Endothelial cell of umbilical vein (primary cell): ENCODE measurements around the gene GAL3ST2. TPM values are rescaled to one million over a fixed set of nuclear protein-coding genes. Genes with fewer than 3 reads are reported as not detected.

Experiments
- BruUV-seq: library from RNA; stranded (reverse); fragments of 400-500 nt; replicated peaks from 2 replicates; lab custom pipeline; 2021; lab: Mats Ljungman, UMichigan
- CTCF ChIA-PET: fragments of 300-600, 350-600 bp; sonication (Branson Sonifier 250); formaldehyde crosslinking; loops from one replicate; lab custom pipeline; 2021; ENCODE audit warnings: antibody characterized with exemption, inconsistent platforms; lab: Charles Lee
- POLR2A ChIA-PET: fragments of 300-600, 350-600 bp; sonication (Branson Sonifier 250); formaldehyde crosslinking; loops from one replicate; lab custom pipeline; 2021; ENCODE audit warnings: antibody characterized with exemption, inconsistent platforms; lab: Charles Lee
- DNase-seq: peaks from one replicate; pipeline ENCODE4 v3.0.0-alpha.2; 2011; ENCODE audit warnings: low read depth, low spot score
- FAIRE-seq: peaks from 2 replicates; lab custom pipeline; 2011; peaks lifted over from hg19 to GRCh38; lab: Jason Lieb, UNC
- H2AFZ ChIP-seq: 2 replicates; pipeline ENCODE4 v1.6.0; 2012; ENCODE audit warnings: low read depth, low read length, control low read depth, inconsistent platforms
- H3K27ac ChIP-seq: 2 replicates; pipeline ENCODE4 v1.5.1; 2011; ENCODE audit warnings: low read depth, mild to moderate bottlenecking, control low read depth, low read length, moderate library complexity; ENCODE audit not compliant: insufficient read depth
- H3K27me3 ChIP-seq, 2 experiments: 2 replicates each; pipeline versions ENCODE4 v1.6.0 to v1.6.1; 2011; ENCODE audit warnings: low read length in 2 of 2, mixed read lengths in 1 of 2; ENCODE audit not compliant: control insufficient read depth in 2 of 2, insufficient read depth in 2 of 2
- H3K36me3 ChIP-seq, 2 experiments: 2 replicates in 1 of 2; 3 replicates in 1 of 2; pipeline ENCODE4 v1.5.1; 2011; ENCODE audit warnings: low read length in 2 of 2, mild to moderate bottlenecking in 1 of 2, moderate library complexity in 1 of 2; ENCODE audit not compliant: control insufficient read depth in 2 of 2, insufficient read depth in 2 of 2; ENCODE audit errors: extremely low read depth in 1 of 2
- H3K4me1 ChIP-seq: 3 replicates; pipeline ENCODE4 v1.5.1; 2011; ENCODE audit warnings: mild to moderate bottlenecking, low read length; ENCODE audit not compliant: control insufficient read depth, insufficient read depth; ENCODE audit errors: extremely low read depth
- H3K4me2 ChIP-seq: 2 replicates; pipeline ENCODE4 v1.6.1; 2011; ENCODE audit warnings: low read length, control low read depth, mixed read lengths; ENCODE audit not compliant: insufficient read depth
- H3K4me3 ChIP-seq, 3 experiments: fragments of 200-600 bp in 1 of 3; sonication (generic), shearing (Covaris generic) in 1 of 3; replicated peaks in 1 of 3; 2 replicates each; pipeline ENCODE4 v1.5.1; 2011 to 2016; ENCODE audit warnings: control low read depth in 3 of 3, low read length in 3 of 3, mild to moderate bottlenecking in 2 of 3, inconsistent platforms in 1 of 3, low read depth in 1 of 3, moderate library complexity in 1 of 3; ENCODE audit not compliant: insufficient read depth in 1 of 3
- H3K79me2 ChIP-seq: 2 replicates; pipeline ENCODE4 v1.6.0; 2012; ENCODE audit warnings: low read length, inconsistent platforms; ENCODE audit not compliant: control insufficient read depth, insufficient read depth
- H3K9ac ChIP-seq: replicated peaks from 2 replicates; pipeline ENCODE3; 2011; ENCODE audit warnings: low read length, control low read depth; ENCODE audit not compliant: insufficient read depth; ENCODE audit errors: extremely low read depth
- H3K9me1 ChIP-seq: replicated peaks from 3 replicates; pipeline ENCODE4 v1.6.0; 2011; ENCODE audit warnings: mild to moderate bottlenecking, low read length; ENCODE audit not compliant: control insufficient read depth, insufficient read depth; ENCODE audit errors: extremely low read depth
- H3K9me3 ChIP-seq: replicated peaks from 2 replicates; pipeline ENCODE4 v1.5.1; 2012; ENCODE audit warnings: low read length, inconsistent platforms; ENCODE audit not compliant: control insufficient read depth, insufficient read depth
- H4K20me1 ChIP-seq: replicated peaks from 2 replicates; pipeline ENCODE3; 2011; ENCODE audit warnings: mild to moderate bottlenecking, low read length; ENCODE audit not compliant: control insufficient read depth, insufficient read depth; ENCODE audit errors: extremely low read depth
- FOS ChIP-seq: IDR thresholded peaks from 2 replicates; pipeline ENCODE4 v1.6.1; 2011; ENCODE audit warnings: mild to moderate bottlenecking, low read length, moderate library complexity, borderline replicate concordance; ENCODE audit not compliant: insufficient read depth
- GATA2 ChIP-seq: IDR thresholded peaks from 2 replicates; pipeline ENCODE4 v1.7.0; 2011; ENCODE audit warnings: low read depth, mild to moderate bottlenecking, moderate library complexity, mixed read lengths, low read length; ENCODE audit not compliant: insufficient read length, insufficient read depth
- JUN ChIP-seq: IDR thresholded peaks from 2 replicates; pipeline ENCODE4 v1.6.1; 2011; ENCODE audit warnings: borderline replicate concordance, low read depth; ENCODE audit not compliant: insufficient read length, insufficient read depth
- MYC ChIP-seq: IDR thresholded peaks from one replicate; pipeline ENCODE4 v1.6.1; 2011; ENCODE audit warnings: mild to moderate bottlenecking, low read depth, low read length
- POLR2A ChIP-seq: IDR thresholded peaks from 2 replicates; pipeline ENCODE4 v1.6.1; 2012; ENCODE audit warnings: low read depth, mild to moderate bottlenecking, control low read depth, low read length
- POLR2AphosphoS5 ChIP-seq: IDR thresholded peaks from 2 replicates; pipeline ENCODE4 v1.6.1; 2012; ENCODE audit warnings: low read depth, mild to moderate bottlenecking, control low read depth, low read length, moderate library complexity; ENCODE audit not compliant: insufficient read depth
- dilution Hi-C: fragments of 300-500 bp; cut with MboI; formaldehyde crosslinking; loops from one replicate; pipeline ENCODE4 v1.15.0; 2019; ENCODE audit warnings: low sequenced_read_pairs; ENCODE audit not compliant: extremely low pct_ligation_motif_present
- intact Hi-C: fragments of 100-400 bp; cut with micrococcal nuclease; formaldehyde crosslinking; loops from one replicate; pipeline ENCODE4 v1.10.0; 2022
- polyA plus RNA-seq, 4 experiments: library from polyadenylated mRNA; depleted of rRNA in 3 of 4; stranded (reverse) in 3 of 4; unstranded in 1 of 4; fragments of >200 nt; gene quantifications; 2 replicates each; pipeline versions ENCODE4 v1.2.1 to v1.2.3, GENCODE V29; 2011 to 2012; ENCODE audit warnings: missing spikeins in 1 of 4
- total RNA-seq: library from RNA; stranded (reverse); gene quantifications from 2 replicates; pipeline ENCODE4 v1.2.3, GENCODE V29; 2021
- TF ChIP-seq, protein P1 (sequence below): IDR thresholded peaks from 2 replicates; pipeline ENCODE4 v1.6.1; 2011; ENCODE audit not compliant: insufficient read depth, insufficient read length
- TF ChIP-seq, protein P2 (sequence below), 2 donors: IDR thresholded peaks; 1 replicate in 1 of 2; 2 replicates in 1 of 2; pipeline ENCODE4 v1.5.1; 2011; ENCODE audit warnings: low read length in 2 of 2, mild to moderate bottlenecking in 2 of 2, moderate library complexity in 2 of 2, control low read depth in 1 of 2, inconsistent platforms in 1 of 2, low read depth in 1 of 2; ENCODE audit not compliant: insufficient read depth in 1 of 2; ENCODE audit errors: extremely low read depth in 1 of 2

GAL3ST2 gene
- total and polyA plus RNA-seq, 2 donors (not counting 3 experiments of a cell fraction or from before 2014, with no cell fraction given): not detected

DNA sequence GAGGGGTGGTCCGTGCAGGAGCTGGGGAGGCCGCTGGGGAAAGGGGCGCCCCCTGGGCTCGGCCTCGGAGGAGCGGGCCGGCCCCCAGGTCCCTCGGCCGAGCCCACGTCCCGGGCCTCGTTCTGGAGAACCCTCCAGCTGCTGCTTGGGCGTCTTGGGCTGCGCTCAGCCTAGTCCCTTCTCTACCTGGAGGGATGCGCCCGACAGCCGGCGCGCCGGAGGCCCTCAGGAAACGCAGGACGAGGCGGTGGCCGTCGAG, 42.5 kb upstream of the GAL3ST2 start:
- no peaks in the 10 kb centered on the region for H3K36me3 ChIP-seq
- TF ChIP-seq, protein P1, sequence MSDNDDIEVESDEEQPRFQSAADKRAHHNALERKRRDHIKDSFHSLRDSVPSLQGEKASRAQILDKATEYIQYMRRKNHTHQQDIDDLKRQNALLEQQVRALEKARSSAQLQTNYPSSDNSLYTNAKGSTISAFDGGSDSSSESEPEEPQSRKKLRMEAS: no peak
- TF ChIP-seq, protein P2, sequence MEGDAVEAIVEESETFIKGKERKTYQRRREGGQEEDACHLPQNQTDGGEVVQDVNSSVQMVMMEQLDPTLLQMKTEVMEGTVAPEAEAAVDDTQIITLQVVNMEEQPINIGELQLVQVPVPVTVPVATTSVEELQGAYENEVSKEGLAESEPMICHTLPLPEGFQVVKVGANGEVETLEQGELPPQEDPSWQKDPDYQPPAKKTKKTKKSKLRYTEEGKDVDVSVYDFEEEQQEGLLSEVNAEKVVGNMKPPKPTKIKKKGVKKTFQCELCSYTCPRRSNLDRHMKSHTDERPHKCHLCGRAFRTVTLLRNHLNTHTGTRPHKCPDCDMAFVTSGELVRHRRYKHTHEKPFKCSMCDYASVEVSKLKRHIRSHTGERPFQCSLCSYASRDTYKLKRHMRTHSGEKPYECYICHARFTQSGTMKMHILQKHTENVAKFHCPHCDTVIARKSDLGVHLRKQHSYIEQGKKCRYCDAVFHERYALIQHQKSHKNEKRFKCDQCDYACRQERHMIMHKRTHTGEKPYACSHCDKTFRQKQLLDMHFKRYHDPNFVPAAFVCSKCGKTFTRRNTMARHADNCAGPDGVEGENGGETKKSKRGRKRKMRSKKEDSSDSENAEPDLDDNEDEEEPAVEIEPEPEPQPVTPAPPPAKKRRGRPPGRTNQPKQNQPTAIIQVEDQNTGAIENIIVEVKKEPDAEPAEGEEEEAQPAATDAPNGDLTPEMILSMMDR (IDR thresholded peaks at IDR 0.05; ENCODE audit: extremely low read depth in 1 of 2, insufficient read depth in 1 of 2, low read depth in 1 of 2, low read length in 2 of 2): peak; percentile 6 to 36
- no peaks in the 10 kb centered on the region for H3K9me1 ChIP-seq
- no peaks in the 10 kb centered on the region for H3K9me3 ChIP-seq
- FAIRE-seq (no peak), DNase-seq (no peak)
- intact Hi-C loops (loop anchor here (1.0 to 5.0 kb wide), 7 partner anchors 32 to 587 kb away; partner anchors contain the start of genes DTYMK, ING5, PASK and STK25), dilution Hi-C loops (no loop called here)
- H3K9ac ChIP-seq: peak overlapping the region; percentile 44
- CTCF ChIA-PET: interaction anchor here (0.8 to 5.2 kb wide), 11 partner anchors 9 to 145 kb away, joined by 3 to 41 read pairs (median 4); partner anchors contain the start of genes ATG4B, DTYMK and ING5
- no peaks in the 10 kb centered on the region for H4K20me1 ChIP-seq
- POLR2A ChIA-PET: interaction anchor here (0.9 kb wide), 1 partner anchor 46 kb away, joined by 5 read pairs; no protein-coding TSS in a partner anchor
- H3K4me2 ChIP-seq: peak overlapping the region; percentile 32
- no peaks in the 10 kb centered on the region for H3K79me2 ChIP-seq
- peak overlapping the region; percentile 88 for H2AFZ ChIP-seq
- H3K27ac ChIP-seq: no peak overlapping the region
- no peaks in the 10 kb centered on the region for H3K27me3 ChIP-seq
- H3K4me3 ChIP-seq: peak overlapping the region; percentile 20 to 87 (median 25)
- no TSS peak for BruUV-seq
- H3K4me1 ChIP-seq: peaks cover 15% of the 10 kb centered on the region

DNA sequence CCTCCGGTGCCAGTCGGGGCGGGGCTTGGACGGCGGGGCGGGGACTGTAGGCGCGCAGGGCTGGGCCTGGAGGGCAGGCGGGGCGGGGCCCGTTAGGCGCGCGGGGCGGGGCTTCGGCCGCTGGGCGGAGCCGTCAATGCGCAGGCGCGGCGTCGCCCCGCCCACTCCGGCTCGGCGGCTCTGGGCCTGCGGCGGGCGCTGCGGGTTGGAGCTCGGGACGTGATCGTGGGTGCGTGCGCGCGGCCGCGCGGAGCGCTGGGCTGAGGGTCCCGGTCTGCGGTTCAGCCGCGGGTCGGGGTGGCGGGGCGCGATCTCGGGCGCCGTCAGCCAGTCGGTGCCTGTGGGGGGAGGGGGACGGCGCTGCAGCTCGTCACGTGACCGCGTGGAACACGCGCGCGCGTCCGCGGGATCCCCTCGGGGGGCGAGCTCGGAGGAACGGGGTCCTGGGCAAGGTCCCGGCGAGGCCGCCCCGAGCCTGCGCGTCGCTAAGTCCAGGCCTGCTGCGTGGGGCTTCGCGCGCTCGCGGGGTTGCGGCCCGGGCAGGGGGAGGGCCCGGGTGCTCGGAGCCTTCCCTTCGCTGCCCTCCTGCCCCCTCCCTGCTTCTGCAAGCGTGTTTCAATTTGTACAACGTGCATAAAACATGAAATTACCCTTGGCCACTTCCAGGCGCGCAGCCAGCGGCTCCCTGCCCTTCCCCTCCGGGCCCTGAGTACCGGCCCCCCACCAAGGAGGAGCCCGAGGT, 42.0 kb upstream of the GAL3ST2 start, which contains the start of gene D2HGDH:
TSS of gene D2HGDH (plus strand) at position 164 of the 742 bp plus-strand sequence. CDS start 595 bp downstream, outside the sequence.
- H2AFZ ChIP-seq: peak within 1 kb of the TSS; percentile 88
- peak within 1 kb of the TSS; percentile 41 for H3K27ac ChIP-seq
- BruUV-seq: no TSS peak
- peaks cover 15% of the 10 kb centered on the region for H3K4me1 ChIP-seq
- CTCF ChIA-PET: interaction anchor here (0.8 to 5.2 kb wide), 11 partner anchors 10 to 144 kb away, joined by 3 to 41 read pairs (median 4); partner anchors contain the start of genes ATG4B, DTYMK and ING5
- peak within 1 kb of the TSS; percentile 50 to 87 (median 60) for H3K4me3 ChIP-seq
- H4K20me1 ChIP-seq: no peaks in the 10 kb centered on the region
- no peaks in the 10 kb centered on the region for H3K9me1 ChIP-seq
- H3K36me3 ChIP-seq: no peaks in the 10 kb centered on the region
- H3K9ac ChIP-seq: peak within 1 kb of the TSS; percentile 59
- H3K27me3 ChIP-seq: no peaks in the 10 kb centered on the region
- dilution Hi-C loops (no loop called here), intact Hi-C loops (loop anchor here (1.0 to 5.0 kb wide), 9 partner anchors 16 to 587 kb away; partner anchors contain the start of genes DTYMK, FARP2, ING5 and PASK)
- DNase-seq (peak; percentile 78), FAIRE-seq (peak; percentile 68)
- TF ChIP-seq POLR2A (peak; percentile 98), FOS (no peak), JUN (no peak), GATA2 (no peak), MYC (peak; percentile 10), POLR2AphosphoS5 (peak; percentile 97)
- TF ChIP-seq, protein P1: peak; percentile 33
- TF ChIP-seq, protein P2 (IDR thresholded peaks at IDR 0.05; ENCODE audit: extremely low read depth in 1 of 2, insufficient read depth in 1 of 2, low read depth in 1 of 2, low read length in 2 of 2): no peak
- H3K9me3 ChIP-seq: no peaks in the 10 kb centered on the region
- POLR2A ChIA-PET: interaction anchor here (0.9 kb wide), 1 partner anchor 46 kb away, joined by 5 read pairs; no protein-coding TSS in a partner anchor
- no peaks in the 10 kb centered on the region for H3K79me2 ChIP-seq
- H3K4me2 ChIP-seq: peak within 1 kb of the TSS; percentile 58
